Measurements from ENCODE around the gene EXOC2. TPM values are rescaled to one million over a fixed set of nuclear protein-coding genes. Genes with fewer than 3 reads are reported as not detected.
A peak's percentile ranks its signal among the peaks of the same experiment; 100 is the strongest.

EXOC2 gene
- total and polyA plus RNA-seq, 2 donors = 12.1 to 22.1 TPM

- 92% methylated on average over 2 of the region's 2 CpGs for WGBS
- peaks cover 10 to 11% of the 10 kb centered on the region in 2 donors for H3K36me3 ChIP-seq (ENCODE audit: control insufficient read depth in 2 of 2, insufficient read depth in 2 of 2, low read length in 1 of 2)
- no peak overlapping the region for H3K27ac ChIP-seq (ENCODE audit: low read depth in 1 of 2, low read length in 1 of 2)
- H3K27me3 ChIP-seq (ENCODE audit: control insufficient read depth in 2 of 2, insufficient read depth in 1 of 2, low read length in 1 of 2) = no peaks in the 10 kb centered on the region
- H3K4me1 ChIP-seq (ENCODE audit: control insufficient read depth in 2 of 2, insufficient read depth in 2 of 2, low read length in 2 of 2) = peaks cover 0 to 3% of the 10 kb centered on the region in 2 donors
- no peaks in the 10 kb centered on the region for H3K9me3 ChIP-seq (ENCODE audit: control insufficient read depth in 2 of 2, insufficient read depth in 1 of 2, low read length in 1 of 2)
- no peak for DNase-seq (ENCODE audit: low read depth in 6 of 9, low spot score in 9 of 9)
- H3K4me3 ChIP-seq (ENCODE audit: low read length in 2 of 2) = no peak overlapping the region
Observed at GRCh38 chr6:492816-493414, 200.0 kb downstream of the EXOC2 start.

- no peak overlapping the region for H3K4me3 ChIP-seq (ENCODE audit: low read length in 2 of 2)
- peaks cover 0 to 3% of the 10 kb centered on the region in 2 donors for H3K4me1 ChIP-seq (ENCODE audit: control insufficient read depth in 2 of 2, insufficient read depth in 2 of 2, low read length in 2 of 2)
- H3K36me3 ChIP-seq (ENCODE audit: control insufficient read depth in 2 of 2, insufficient read depth in 2 of 2, low read length in 1 of 2) = peaks cover 10 to 13% of the 10 kb centered on the region in 2 donors
- H3K27me3 ChIP-seq (ENCODE audit: control insufficient read depth in 2 of 2, insufficient read depth in 1 of 2, low read length in 1 of 2) = no peaks in the 10 kb centered on the region
- no peak overlapping the region for H3K27ac ChIP-seq (ENCODE audit: low read depth in 1 of 2, low read length in 1 of 2)
- WGBS = 97% methylated on average over 5 of the region's 5 CpGs
- no peaks in the 10 kb centered on the region for H3K9me3 ChIP-seq (ENCODE audit: control insufficient read depth in 2 of 2, insufficient read depth in 1 of 2, low read length in 1 of 2)
- DNase-seq (ENCODE audit: low read depth in 6 of 9, low spot score in 9 of 9) = no peak
Observed at GRCh38 chr6:492178-492577, 200.8 kb downstream of the EXOC2 start.

GRCh38 chr6:491233-491632 is 201.7 kb downstream of the EXOC2 start:
- 45% methylated on average over 6 of the region's 6 CpGs for WGBS
- Histone ChIP-seq H3K9me3 (ENCODE audit: control insufficient read depth in 2 of 2, insufficient read depth in 1 of 2, low read length in 1 of 2) (no peaks in the 10 kb centered on the region), H3K4me3 (ENCODE audit: low read length in 2 of 2) (no peak overlapping the region), H3K27ac (ENCODE audit: low read depth in 1 of 2, low read length in 1 of 2) (no peak overlapping the region), H3K36me3 (ENCODE audit: control insufficient read depth in 2 of 2, insufficient read depth in 2 of 2, low read length in 1 of 2) (peaks cover 8 to 10% of the 10 kb centered on the region in 2 donors), H3K27me3 (ENCODE audit: control insufficient read depth in 2 of 2, insufficient read depth in 1 of 2, low read length in 1 of 2) (no peaks in the 10 kb centered on the region), H3K4me1 (ENCODE audit: control insufficient read depth in 2 of 2, insufficient read depth in 2 of 2, low read length in 2 of 2) (peaks cover 0 to 3% of the 10 kb centered on the region in 2 donors)
- peak in 1 of 9 donors; percentile 42 for DNase-seq (ENCODE audit: low read depth in 6 of 9, low spot score in 9 of 9)

- no peak overlapping the region for H3K4me3 ChIP-seq (ENCODE audit: low read length in 2 of 2)
- WGBS = 47% methylated on average over 6 of the region's 6 CpGs
- H3K36me3 ChIP-seq (ENCODE audit: control insufficient read depth in 2 of 2, insufficient read depth in 2 of 2, low read length in 1 of 2) = peaks cover 12% of the 10 kb centered on the region in 2 donors
- no peaks in the 10 kb centered on the region for H3K9me3 ChIP-seq (ENCODE audit: control insufficient read depth in 2 of 2, insufficient read depth in 1 of 2, low read length in 1 of 2)
- no peak for DNase-seq (ENCODE audit: low read depth in 6 of 9, low spot score in 9 of 9)
- H3K27me3 ChIP-seq (ENCODE audit: control insufficient read depth in 2 of 2, insufficient read depth in 1 of 2, low read length in 1 of 2) = no peaks in the 10 kb centered on the region
- peak overlapping the region in 1 of 2 donors; percentile 25 for H3K27ac ChIP-seq (ENCODE audit: low read depth in 1 of 2, low read length in 1 of 2)
- peaks cover 0 to 3% of the 10 kb centered on the region in 2 donors for H3K4me1 ChIP-seq (ENCODE audit: control insufficient read depth in 2 of 2, insufficient read depth in 2 of 2, low read length in 2 of 2)
Observed at GRCh38 chr6:490251-491037, 202.5 kb downstream of the EXOC2 start.

GRCh38 chr6:489762-490161 is 203.2 kb downstream of the EXOC2 start:
- Histone ChIP-seq H3K27ac (ENCODE audit: low read depth in 1 of 2, low read length in 1 of 2) (no peak overlapping the region), H3K4me3 (ENCODE audit: low read length in 2 of 2) (no peak overlapping the region), H3K9me3 (ENCODE audit: control insufficient read depth in 2 of 2, insufficient read depth in 1 of 2, low read length in 1 of 2) (no peaks in the 10 kb centered on the region), H3K4me1 (ENCODE audit: control insufficient read depth in 2 of 2, insufficient read depth in 2 of 2, low read length in 2 of 2) (peaks cover 0 to 3% of the 10 kb centered on the region in 2 donors), H3K27me3 (ENCODE audit: control insufficient read depth in 2 of 2, insufficient read depth in 1 of 2, low read length in 1 of 2) (no peaks in the 10 kb centered on the region), H3K36me3 (ENCODE audit: control insufficient read depth in 2 of 2, insufficient read depth in 2 of 2, low read length in 1 of 2) (peaks cover 11 to 13% of the 10 kb centered on the region in 2 donors)
- WGBS = 99% methylated on average over 11 of the region's 11 CpGs
- no peak for DNase-seq (ENCODE audit: low read depth in 6 of 9, low spot score in 9 of 9)

GRCh38 chr6:489001-489400 is 203.9 kb downstream of the EXOC2 start:
- 84% methylated on average over 4 of the region's 4 CpGs for WGBS
- Histone ChIP-seq H3K27ac (ENCODE audit: low read depth in 1 of 2, low read length in 1 of 2) (no peak overlapping the region), H3K4me1 (ENCODE audit: control insufficient read depth in 2 of 2, insufficient read depth in 2 of 2, low read length in 2 of 2) (peaks cover 0 to 3% of the 10 kb centered on the region in 2 donors), H3K9me3 (ENCODE audit: control insufficient read depth in 2 of 2, insufficient read depth in 1 of 2, low read length in 1 of 2) (no peaks in the 10 kb centered on the region), H3K36me3 (ENCODE audit: control insufficient read depth in 2 of 2, insufficient read depth in 2 of 2, low read length in 1 of 2) (peaks cover 11 to 13% of the 10 kb centered on the region in 2 donors), H3K4me3 (ENCODE audit: low read length in 2 of 2) (no peak overlapping the region), H3K27me3 (ENCODE audit: control insufficient read depth in 2 of 2, insufficient read depth in 1 of 2, low read length in 1 of 2) (no peaks in the 10 kb centered on the region)
- DNase-seq (ENCODE audit: low read depth in 6 of 9, low spot score in 9 of 9) = no peak

- no peaks in the 10 kb centered on the region for H3K27me3 ChIP-seq (ENCODE audit: control insufficient read depth in 2 of 2, insufficient read depth in 1 of 2, low read length in 1 of 2)
- 95% methylated on average over 13 of the region's 13 CpGs for WGBS
- peaks cover 0 to 3% of the 10 kb centered on the region in 2 donors for H3K4me1 ChIP-seq (ENCODE audit: control insufficient read depth in 2 of 2, insufficient read depth in 2 of 2, low read length in 2 of 2)
- no peaks in the 10 kb centered on the region for H3K9me3 ChIP-seq (ENCODE audit: control insufficient read depth in 2 of 2, insufficient read depth in 1 of 2, low read length in 1 of 2)
- H3K4me3 ChIP-seq (ENCODE audit: low read length in 2 of 2) = no peak overlapping the region
- H3K36me3 ChIP-seq (ENCODE audit: control insufficient read depth in 2 of 2, insufficient read depth in 2 of 2, low read length in 1 of 2) = peaks cover 11 to 13% of the 10 kb centered on the region in 2 donors
- no peak for DNase-seq (ENCODE audit: low read depth in 6 of 9, low spot score in 9 of 9)
- no peak overlapping the region for H3K27ac ChIP-seq (ENCODE audit: low read depth in 1 of 2, low read length in 1 of 2)
Observed at GRCh38 chr6:487956-488355, 205.0 kb downstream of the EXOC2 start.

- peaks cover 11 to 13% of the 10 kb centered on the region in 2 donors for H3K36me3 ChIP-seq (ENCODE audit: control insufficient read depth in 2 of 2, insufficient read depth in 2 of 2, low read length in 1 of 2)
- no peaks in the 10 kb centered on the region for H3K27me3 ChIP-seq (ENCODE audit: control insufficient read depth in 2 of 2, insufficient read depth in 1 of 2, low read length in 1 of 2)
- H3K4me3 ChIP-seq (ENCODE audit: low read length in 2 of 2) = no peak overlapping the region
- WGBS = 98% methylated on average over 15 of the region's 15 CpGs
- no peak overlapping the region for H3K27ac ChIP-seq (ENCODE audit: low read depth in 1 of 2, low read length in 1 of 2)
- no peaks in the 10 kb centered on the region for H3K9me3 ChIP-seq (ENCODE audit: control insufficient read depth in 2 of 2, insufficient read depth in 1 of 2, low read length in 1 of 2)
- peaks cover 0 to 3% of the 10 kb centered on the region in 2 donors for H3K4me1 ChIP-seq (ENCODE audit: control insufficient read depth in 2 of 2, insufficient read depth in 2 of 2, low read length in 2 of 2)
- DNase-seq (ENCODE audit: low read depth in 6 of 9, low spot score in 9 of 9) = no peak
Observed at GRCh38 chr6:485655-486170, 207.2 kb downstream of the EXOC2 start.

- no peaks in the 10 kb centered on the region for H3K4me1 ChIP-seq (ENCODE audit: control insufficient read depth in 2 of 2, insufficient read depth in 2 of 2, low read length in 2 of 2)
- no peak overlapping the region for H3K4me3 ChIP-seq (ENCODE audit: low read length in 2 of 2)
- WGBS = 98% methylated on average over 6 of the region's 6 CpGs
- H3K36me3 ChIP-seq (ENCODE audit: control insufficient read depth in 2 of 2, insufficient read depth in 2 of 2, low read length in 1 of 2) = peaks cover 11 to 13% of the 10 kb centered on the region in 2 donors
- no peak overlapping the region for H3K27ac ChIP-seq (ENCODE audit: low read depth in 1 of 2, low read length in 1 of 2)
- DNase-seq (ENCODE audit: low read depth in 6 of 9, low spot score in 9 of 9) = no peak
- no peaks in the 10 kb centered on the region for H3K9me3 ChIP-seq (ENCODE audit: control insufficient read depth in 2 of 2, insufficient read depth in 1 of 2, low read length in 1 of 2)
- no peaks in the 10 kb centered on the region for H3K27me3 ChIP-seq (ENCODE audit: control insufficient read depth in 2 of 2, insufficient read depth in 1 of 2, low read length in 1 of 2)
Observed at GRCh38 chr6:484746-485145, 208.2 kb downstream of the EXOC2 start.

Measured in thymus (tissue), 11 donors.